ENCODE measurements around the gene USPL1. TPM values are rescaled to one million over a fixed set of nuclear protein-coding genes. Genes with fewer than 3 reads are reported as not detected.

USPL1 gene
- total RNA-seq (2022; extraction: Qiagen RNA extraction): 15.7 to 21.0 TPM (median 19.1 TPM) in 5 replicates

GRCh38 chr13:30617315-30618185, at the start of gene USPL1:
USPL1 (plus strand) TSS chr13:30617920; CDS start chr13:30621141, 3,221 bp downstream.

Other genes with a start within 250 kb of the USPL1 start
- not detected in 5 replicates for gene UBE2L5, start 195.4 kb upstream of the USPL1 start, total RNA-seq (2022; extraction: Qiagen RNA extraction)
- 586 to 820 TPM (median 637 TPM) in 5 replicates for gene HMGB1, start 152.0 kb upstream of the USPL1 start, total RNA-seq (2022; extraction: Qiagen RNA extraction)
- 9.0 to 14.0 TPM (median 11.4 TPM) in 5 replicates for gene ALOX5AP, start 117.6 kb downstream of the USPL1 start, total RNA-seq (2022; extraction: Qiagen RNA extraction)